UCSD-AML1 (cell line): ENCODE results near the gene IFT81.
"Not testable (repeated sequence)": the region's sequence is repeated elsewhere in the genome, so short reads cannot be mapped to it uniquely, and the experiment has no call there.

Experiments used
- DNase-seq: peaks from one replicate; lab custom pipeline; 2025; ENCODE audit not compliant: unreplicated experiment; lab: John Stamatoyannopoulos, UW

The IFT81 gene, protein sequence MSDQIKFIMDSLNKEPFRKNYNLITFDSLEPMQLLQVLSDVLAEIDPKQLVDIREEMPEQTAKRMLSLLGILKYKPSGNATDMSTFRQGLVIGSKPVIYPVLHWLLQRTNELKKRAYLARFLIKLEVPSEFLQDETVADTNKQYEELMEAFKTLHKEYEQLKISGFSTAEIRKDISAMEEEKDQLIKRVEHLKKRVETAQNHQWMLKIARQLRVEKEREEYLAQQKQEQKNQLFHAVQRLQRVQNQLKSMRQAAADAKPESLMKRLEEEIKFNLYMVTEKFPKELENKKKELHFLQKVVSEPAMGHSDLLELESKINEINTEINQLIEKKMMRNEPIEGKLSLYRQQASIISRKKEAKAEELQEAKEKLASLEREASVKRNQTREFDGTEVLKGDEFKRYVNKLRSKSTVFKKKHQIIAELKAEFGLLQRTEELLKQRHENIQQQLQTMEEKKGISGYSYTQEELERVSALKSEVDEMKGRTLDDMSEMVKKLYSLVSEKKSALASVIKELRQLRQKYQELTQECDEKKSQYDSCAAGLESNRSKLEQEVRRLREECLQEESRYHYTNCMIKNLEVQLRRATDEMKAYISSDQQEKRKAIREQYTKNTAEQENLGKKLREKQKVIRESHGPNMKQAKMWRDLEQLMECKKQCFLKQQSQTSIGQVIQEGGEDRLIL

DNA sequence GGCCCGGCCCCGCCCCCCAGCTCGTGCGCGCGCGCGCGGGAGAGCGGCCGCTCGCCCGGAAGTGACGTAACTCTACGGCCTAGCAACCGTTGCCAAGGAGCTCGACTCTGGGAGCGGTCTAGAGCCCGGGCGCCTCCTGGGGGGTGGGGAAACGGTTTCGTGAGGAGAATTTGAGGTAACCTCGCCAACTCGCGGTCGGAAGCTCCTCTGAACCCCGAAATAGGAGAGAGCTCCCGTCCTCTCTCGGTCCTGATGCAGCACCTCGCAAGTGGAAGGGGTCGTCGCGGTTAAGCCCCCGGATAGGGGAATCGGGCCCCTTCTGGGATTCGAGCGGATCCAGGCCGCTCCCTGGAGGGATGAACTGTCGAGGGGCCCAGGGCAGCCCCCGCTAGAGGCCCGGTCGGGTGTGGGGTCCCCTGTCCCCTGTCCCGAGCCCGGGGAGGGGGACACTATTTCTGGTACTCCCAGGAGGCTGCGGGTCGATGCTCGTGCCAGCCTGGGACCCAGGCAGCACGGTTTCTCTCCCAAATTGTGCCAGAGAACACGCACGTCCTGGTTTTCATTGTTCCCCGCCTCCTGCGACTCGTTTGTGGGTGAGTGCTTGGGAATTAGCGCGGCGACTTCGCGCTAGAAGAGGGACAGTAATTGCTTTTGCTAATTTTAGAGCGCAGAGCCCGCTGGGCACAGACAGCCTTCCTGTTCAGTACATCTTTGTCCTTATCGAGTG lies at the start of gene IFT81:
IFT81 (plus strand) TSS at position 89 of the 727 bp plus-strand sequence. CDS start 3,024 bp downstream, outside the sequence.
- peak; percentile 91 for DNase-seq

- no peak for DNase-seq
These were observed 48.3 kb upstream of the IFT81 start for GRCh38 chr12:110075880-110076279.

DNA sequence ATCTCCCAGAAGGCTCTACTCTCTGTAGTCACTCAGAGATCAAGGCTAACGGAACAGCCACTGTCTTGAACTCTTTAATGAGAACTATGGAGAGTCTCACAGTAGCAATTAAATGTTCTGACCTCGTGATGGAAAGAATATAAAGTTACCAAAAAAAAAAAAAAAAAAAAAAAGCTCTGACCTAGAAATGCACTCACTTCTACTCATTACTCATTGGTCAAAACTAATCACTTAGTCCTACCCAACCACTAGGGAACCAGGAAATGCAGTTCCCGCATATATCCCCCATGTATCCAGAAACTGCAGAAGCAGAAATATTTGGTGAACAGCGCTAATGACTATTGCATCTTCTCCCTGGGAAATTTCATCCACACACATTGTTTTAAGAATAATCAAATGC lies 46.4 kb upstream of the IFT81 start:
- DNase-seq, result no peak

GRCh38 chr12:110079477-110080400 lies 44.4 kb upstream of the IFT81 start:
- DNase-seq, result peak; percentile 76

GRCh38 chr12:110080410-110080809 lies 43.7 kb upstream of the IFT81 start:
- DNase-seq, result no peak

- DNase-seq, result no peak
These were observed 39.7 kb upstream of the IFT81 start for GRCh38 chr12:110084314-110085015.

- not testable (repeated sequence) for DNase-seq
These were observed 35.9 kb upstream of the IFT81 start for GRCh38 chr12:110088216-110088615.

DNA sequence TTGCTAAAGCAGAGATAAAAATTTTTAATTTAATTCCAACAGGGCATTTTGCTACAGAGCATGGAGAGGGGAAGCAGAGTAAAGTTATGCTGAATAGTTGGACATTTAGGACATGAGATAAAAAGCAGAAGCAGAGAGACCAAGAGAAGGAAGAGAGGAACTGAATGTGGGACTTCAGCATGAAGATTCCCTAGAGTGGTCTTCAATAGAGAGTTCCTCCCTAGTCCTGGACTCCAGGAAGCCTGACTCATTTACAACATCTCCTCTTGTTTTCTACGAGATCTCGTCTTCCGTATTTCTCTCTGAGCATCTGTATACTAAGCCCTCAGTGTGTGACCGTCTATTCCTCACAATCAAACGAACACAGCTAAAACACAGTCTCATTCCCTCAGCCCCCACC lies 35.2 kb upstream of the IFT81 start:
- DNase-seq, result no peak

DNA sequence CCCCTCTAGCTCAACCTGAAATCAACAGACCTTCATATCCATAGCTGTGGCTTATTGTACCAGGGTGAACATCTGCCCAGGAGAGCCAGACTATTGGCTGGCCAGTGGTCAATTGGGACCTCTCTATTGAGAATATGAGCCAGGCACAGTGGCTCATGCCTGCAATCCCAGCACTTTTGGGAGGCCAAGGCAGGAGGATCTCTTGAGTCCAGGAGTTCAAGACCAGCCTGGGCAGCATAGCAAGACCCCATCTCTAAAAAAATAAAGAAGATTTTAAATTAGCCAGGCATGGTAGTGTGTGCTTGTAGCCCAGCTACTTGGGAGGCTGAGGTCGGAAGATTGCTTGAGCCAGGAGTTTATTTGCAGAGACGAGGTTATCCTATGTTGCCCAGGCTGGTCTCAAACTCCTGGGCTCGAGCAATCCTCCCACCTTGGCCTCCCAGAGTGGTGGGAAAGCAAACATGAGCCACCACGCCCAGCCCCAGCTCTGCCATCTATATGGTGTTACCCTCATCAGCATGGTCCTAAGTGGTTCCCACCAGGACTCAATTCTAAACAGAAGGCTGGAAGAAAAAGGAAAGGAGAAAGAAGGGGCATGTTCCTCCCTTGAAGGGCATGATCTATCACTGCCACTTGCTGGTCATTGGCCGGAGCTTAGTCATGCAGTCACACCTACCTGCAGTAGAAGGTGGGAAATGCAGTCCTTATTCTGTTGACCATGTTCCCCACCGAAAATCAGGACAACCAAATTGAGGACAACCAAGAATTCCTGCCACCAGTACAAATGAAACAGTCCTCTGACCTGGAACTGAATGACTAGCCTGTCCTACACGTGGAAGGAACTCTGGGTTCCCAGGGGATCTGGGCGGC lies 33.7 kb upstream of the IFT81 start:
- DNase-seq, result no peak

DNA sequence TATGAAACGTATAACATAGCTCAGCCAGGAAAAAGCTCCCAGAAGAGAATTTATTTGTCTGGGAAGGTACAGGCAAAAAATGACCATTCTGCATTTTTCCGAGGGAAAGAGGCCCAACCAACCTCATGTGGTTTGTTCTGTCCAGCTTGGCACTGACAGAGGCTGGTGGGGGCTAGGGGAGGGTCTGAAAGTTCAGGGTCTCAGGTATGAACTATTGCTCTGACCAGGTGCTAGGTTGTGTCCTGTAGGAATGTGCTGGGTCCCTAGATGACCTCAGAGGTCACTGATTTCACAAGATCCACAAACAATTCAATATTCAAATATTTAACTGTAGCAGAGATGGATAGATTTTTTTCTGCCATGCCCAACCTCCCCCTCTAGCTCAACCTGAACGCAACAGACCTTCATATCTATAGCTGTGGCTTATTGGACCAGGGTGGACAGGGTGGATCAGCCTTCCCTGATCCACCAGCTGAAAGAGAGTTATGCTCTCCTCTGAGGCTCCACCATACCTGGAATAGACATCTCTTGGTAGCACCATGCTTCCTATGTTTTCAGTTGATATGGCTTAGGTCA lies 32.9 kb upstream of the IFT81 start:
- no peak for DNase-seq

DNA sequence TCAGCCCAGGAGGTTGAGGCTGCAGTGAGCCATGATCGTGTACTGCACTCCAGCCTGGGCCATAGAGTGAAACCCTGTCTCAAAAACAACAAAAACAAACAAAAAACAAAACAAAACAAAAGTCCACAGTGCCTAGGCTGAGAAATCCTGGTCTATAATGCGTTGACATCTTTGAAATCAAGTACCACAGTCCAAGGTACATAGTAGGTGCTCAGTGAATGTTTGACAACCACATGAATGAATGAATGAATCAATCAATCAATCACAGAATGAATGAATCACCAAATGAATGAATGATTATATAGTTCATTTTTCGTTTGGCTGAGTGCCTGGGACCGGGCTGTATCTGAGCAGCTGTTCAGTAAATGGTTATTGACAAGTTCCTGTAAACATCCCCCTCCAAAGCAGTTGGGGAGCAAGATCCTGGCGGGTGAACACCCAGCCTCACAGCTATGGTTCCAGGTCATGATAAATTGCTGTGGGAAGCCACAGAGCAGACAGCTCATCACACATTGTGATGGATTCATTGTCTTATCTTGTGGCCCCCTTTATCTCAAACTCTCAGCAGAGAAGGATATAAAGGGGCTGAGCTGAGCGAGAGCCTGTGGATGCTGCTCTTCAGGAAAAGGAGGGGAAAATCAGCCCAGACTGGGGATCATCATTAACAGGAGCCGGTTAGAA lies 30.4 kb upstream of the IFT81 start:
- DNase-seq, result no peak

DNA sequence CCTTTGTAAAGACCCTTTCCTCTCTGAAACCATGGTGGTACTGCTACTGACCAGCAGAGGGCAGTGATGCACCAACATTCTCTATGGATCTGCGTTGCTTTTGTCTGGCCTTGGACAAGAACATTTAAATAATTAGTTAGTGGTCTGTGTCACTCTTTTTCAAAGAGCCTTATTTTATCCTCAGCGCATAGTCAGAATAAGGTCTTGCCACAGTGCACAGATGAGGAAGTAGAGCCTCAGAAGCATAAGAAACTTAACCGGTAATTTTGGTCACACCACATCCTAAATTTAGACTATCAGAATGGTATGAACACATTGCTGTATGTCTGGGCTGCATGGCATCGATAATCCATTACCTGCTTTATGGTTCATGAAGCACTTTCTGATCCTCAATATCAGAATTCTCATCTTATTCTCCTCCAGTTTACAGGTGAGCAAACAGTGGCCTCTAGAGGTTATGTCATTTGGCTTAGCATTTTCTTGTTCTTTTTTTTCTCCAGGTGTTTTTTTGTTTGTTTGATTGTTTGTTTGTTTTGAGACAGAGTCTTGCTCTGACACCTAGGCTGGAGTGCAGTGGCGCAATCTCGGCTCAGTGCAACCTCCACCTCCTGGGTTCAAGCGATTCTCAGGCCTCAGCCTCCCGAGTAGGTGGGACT lies 23.7 kb upstream of the IFT81 start:
- peak; percentile 40 for DNase-seq

DNA sequence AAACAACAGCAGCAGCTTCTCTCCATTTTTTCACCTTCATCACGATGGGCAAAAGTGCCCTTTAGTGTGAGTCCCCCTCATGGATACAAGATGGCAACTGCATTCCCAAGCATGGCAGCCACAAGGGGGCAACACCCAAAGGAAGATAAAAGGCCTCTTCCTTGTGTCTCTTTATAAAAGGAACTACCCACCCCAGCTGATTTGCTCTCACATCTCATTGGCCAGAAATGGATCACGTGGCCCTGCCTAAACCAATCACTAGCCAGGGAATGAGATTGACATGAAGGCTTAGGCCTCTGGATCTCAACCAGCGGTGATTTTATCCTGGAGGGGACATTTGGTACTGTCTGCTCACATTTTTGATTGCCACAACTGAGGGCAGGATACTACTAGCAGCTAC lies 21.9 kb upstream of the IFT81 start:
- DNase-seq, result peak; percentile 47

GRCh38 chr12:110104188-110105094 lies 19.7 kb upstream of the IFT81 start:
- DNase-seq, result no peak

- DNase-seq, result no peak
These were observed 19.0 kb upstream of the IFT81 start for GRCh38 chr12:110105159-110105558.

GRCh38 chr12:110105986-110106385 lies 18.2 kb upstream of the IFT81 start:
- DNase-seq, result no peak
